Liver (tissue), 3 donors: ENCODE results near the gene SPDEF.

ENCODE experiments used
- EGR1 ChIP-seq, 2 donors: IDR thresholded peaks; 2 replicates each; pipeline ENCODE4 v1.6.1; 2016 to 2018; ENCODE audit warnings: antibody characterized with exemption in 2 of 2, low read depth in 2 of 2
- GABPA ChIP-seq, 2 donors: IDR thresholded peaks in 1 of 2; conservative IDR thresholded peaks in 1 of 2; 2 replicates each; pipeline ENCODE4 v1.6.1; 2016; ENCODE audit warnings: antibody characterized with exemption in 2 of 2, mild to moderate bottlenecking in 1 of 2, moderate library complexity in 1 of 2
- HNF4A ChIP-seq, 2 donors: conservative IDR thresholded peaks; 2 replicates each; pipeline ENCODE4 v1.6.1; 2016; ENCODE audit warnings: antibody characterized with exemption in 2 of 2, mild to moderate bottlenecking in 2 of 2
- JUND ChIP-seq, 2 donors: IDR thresholded peaks; 2 replicates each; pipeline ENCODE4 v1.6.1; 2016; ENCODE audit warnings: antibody characterized with exemption in 2 of 2
- RAD21 ChIP-seq, 2 donors: IDR thresholded peaks; 2 replicates each; pipeline ENCODE4 v1.6.1; 2016; ENCODE audit warnings: antibody characterized with exemption in 2 of 2, mild to moderate bottlenecking in 2 of 2
- RXRA ChIP-seq, 2 donors: IDR thresholded peaks; 2 replicates each; pipeline ENCODE4 v1.6.1; 2017 to 2018; ENCODE audit warnings: antibody characterized with exemption in 2 of 2, mild to moderate bottlenecking in 1 of 2
- TAF1 ChIP-seq: conservative IDR thresholded peaks from 2 replicates; pipeline ENCODE4 v1.6.1; 2016; ENCODE audit warnings: antibody characterized with exemption, mild to moderate bottlenecking
- YY1 ChIP-seq: IDR thresholded peaks from 2 replicates; pipeline ENCODE4 v1.6.1; 2016; ENCODE audit warnings: antibody characterized with exemption, mild to moderate bottlenecking
- TF ChIP-seq, protein P1 (sequence below): fragments of 150-350 bp; IDR thresholded peaks from 2 replicates; pipeline ENCODE4 v1.5.1; 2017; ENCODE audit warnings: improper control_type of control experiment, low read depth, low read length; ENCODE audit not compliant: missing input control
- TF ChIP-seq, protein P2 (sequence below): IDR thresholded peaks from 2 replicates; pipeline ENCODE4 v1.6.1; 2016; ENCODE audit warnings: antibody characterized with exemption, mild to moderate bottlenecking
- TF ChIP-seq, protein P3 (sequence below): IDR thresholded peaks from 2 replicates; pipeline ENCODE4 v1.6.1; 2016; ENCODE audit warnings: antibody characterized with exemption
- TF ChIP-seq, protein P4 (sequence below): IDR thresholded peaks from 2 replicates; pipeline ENCODE4 v1.6.1; 2016; ENCODE audit warnings: antibody characterized with exemption
- donor health status: healthy.
- donor health status: healthy.

DNA sequence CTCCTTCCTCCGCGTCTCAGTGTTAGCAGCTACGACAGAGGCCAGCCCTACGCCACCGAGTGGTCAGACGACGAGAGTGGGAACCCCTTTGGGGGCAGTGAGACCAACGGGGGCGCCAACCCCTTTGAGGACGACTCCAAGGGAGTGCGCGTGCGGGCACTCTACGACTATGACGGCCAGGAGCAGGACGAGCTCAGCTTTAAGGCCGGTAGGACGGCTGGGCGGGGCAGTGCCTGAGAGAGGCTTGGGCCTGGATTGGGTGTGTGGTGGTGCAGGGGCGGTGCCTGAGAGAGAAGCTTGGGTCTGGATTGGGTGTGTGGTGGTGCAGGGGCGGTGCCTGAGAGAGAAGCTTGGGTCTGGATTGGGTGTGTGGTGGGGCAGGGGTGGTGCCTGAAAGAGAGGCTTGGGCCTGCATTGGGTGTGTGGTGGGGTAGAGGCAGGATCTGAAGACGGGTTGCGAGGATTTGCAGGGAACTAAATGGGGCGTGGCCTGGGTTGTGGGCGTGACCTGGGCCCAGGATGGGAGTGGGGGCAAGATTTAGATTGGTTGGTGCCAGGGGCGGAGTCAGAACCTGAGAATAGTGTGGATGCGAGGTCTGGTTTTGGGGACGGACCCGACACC is 24.4 kb downstream of the SPDEF start:
- TF ChIP-seq EGR1 (IDR thresholded peaks at IDR 0.05; ENCODE audit: low read depth in 2 of 2) = no peak
- TF ChIP-seq, protein P1, sequence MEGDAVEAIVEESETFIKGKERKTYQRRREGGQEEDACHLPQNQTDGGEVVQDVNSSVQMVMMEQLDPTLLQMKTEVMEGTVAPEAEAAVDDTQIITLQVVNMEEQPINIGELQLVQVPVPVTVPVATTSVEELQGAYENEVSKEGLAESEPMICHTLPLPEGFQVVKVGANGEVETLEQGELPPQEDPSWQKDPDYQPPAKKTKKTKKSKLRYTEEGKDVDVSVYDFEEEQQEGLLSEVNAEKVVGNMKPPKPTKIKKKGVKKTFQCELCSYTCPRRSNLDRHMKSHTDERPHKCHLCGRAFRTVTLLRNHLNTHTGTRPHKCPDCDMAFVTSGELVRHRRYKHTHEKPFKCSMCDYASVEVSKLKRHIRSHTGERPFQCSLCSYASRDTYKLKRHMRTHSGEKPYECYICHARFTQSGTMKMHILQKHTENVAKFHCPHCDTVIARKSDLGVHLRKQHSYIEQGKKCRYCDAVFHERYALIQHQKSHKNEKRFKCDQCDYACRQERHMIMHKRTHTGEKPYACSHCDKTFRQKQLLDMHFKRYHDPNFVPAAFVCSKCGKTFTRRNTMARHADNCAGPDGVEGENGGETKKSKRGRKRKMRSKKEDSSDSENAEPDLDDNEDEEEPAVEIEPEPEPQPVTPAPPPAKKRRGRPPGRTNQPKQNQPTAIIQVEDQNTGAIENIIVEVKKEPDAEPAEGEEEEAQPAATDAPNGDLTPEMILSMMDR = no peak
- TF ChIP-seq YY1 = no peak
- no peak for TF ChIP-seq RAD21 (IDR thresholded peaks at IDR 0.05)
- TF ChIP-seq, protein P2, sequence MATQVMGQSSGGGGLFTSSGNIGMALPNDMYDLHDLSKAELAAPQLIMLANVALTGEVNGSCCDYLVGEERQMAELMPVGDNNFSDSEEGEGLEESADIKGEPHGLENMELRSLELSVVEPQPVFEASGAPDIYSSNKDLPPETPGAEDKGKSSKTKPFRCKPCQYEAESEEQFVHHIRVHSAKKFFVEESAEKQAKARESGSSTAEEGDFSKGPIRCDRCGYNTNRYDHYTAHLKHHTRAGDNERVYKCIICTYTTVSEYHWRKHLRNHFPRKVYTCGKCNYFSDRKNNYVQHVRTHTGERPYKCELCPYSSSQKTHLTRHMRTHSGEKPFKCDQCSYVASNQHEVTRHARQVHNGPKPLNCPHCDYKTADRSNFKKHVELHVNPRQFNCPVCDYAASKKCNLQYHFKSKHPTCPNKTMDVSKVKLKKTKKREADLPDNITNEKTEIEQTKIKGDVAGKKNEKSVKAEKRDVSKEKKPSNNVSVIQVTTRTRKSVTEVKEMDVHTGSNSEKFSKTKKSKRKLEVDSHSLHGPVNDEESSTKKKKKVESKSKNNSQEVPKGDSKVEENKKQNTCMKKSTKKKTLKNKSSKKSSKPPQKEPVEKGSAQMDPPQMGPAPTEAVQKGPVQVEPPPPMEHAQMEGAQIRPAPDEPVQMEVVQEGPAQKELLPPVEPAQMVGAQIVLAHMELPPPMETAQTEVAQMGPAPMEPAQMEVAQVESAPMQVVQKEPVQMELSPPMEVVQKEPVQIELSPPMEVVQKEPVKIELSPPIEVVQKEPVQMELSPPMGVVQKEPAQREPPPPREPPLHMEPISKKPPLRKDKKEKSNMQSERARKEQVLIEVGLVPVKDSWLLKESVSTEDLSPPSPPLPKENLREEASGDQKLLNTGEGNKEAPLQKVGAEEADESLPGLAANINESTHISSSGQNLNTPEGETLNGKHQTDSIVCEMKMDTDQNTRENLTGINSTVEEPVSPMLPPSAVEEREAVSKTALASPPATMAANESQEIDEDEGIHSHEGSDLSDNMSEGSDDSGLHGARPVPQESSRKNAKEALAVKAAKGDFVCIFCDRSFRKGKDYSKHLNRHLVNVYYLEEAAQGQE = no peak
- TF ChIP-seq TAF1 = no peak
- no peak for TF ChIP-seq JUND (IDR thresholded peaks at IDR 0.05)
- TF ChIP-seq RXRA (IDR thresholded peaks at IDR 0.05) = no peak
- TF ChIP-seq, protein P3, sequence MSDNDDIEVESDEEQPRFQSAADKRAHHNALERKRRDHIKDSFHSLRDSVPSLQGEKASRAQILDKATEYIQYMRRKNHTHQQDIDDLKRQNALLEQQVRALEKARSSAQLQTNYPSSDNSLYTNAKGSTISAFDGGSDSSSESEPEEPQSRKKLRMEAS = no peak
- no peak for TF ChIP-seq GABPA (IDR thresholded peaks at IDR 0.05 in 1 of 2, conservative IDR thresholded peaks at IDR 0.05 in 1 of 2)
- TF ChIP-seq, protein P4, sequence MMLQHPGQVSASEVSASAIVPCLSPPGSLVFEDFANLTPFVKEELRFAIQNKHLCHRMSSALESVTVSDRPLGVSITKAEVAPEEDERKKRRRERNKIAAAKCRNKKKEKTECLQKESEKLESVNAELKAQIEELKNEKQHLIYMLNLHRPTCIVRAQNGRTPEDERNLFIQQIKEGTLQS = no peak
- TF ChIP-seq HNF4A (conservative IDR thresholded peaks at IDR 0.05) = no peak
